Colonic mucosa (tissue), 4 donors: ENCODE measurements around the gene CTSL. TPM values are rescaled to one million over a fixed set of nuclear protein-coding genes. Genes with fewer than 3 reads are reported as not detected.

Experiments
- DNase-seq: peaks from one replicate; pipeline ENCODE4 v3.0.0-alpha.2; 2020
- H3K27ac ChIP-seq: fragments of 200-600 bp; one replicate; pipeline ENCODE4 v1.8.0; 2021
- H3K27me3 ChIP-seq: fragments of 200-600 bp; one replicate; pipeline ENCODE4 v1.8.0; 2021
- H3K36me3 ChIP-seq: fragments of 200-600 bp; one replicate; pipeline ENCODE4 v1.8.0; 2021
- H3K4me1 ChIP-seq: fragments of 200-600 bp; one replicate; pipeline ENCODE4 v1.8.0; 2021; ENCODE audit warnings: mild to moderate bottlenecking
- H3K4me3 ChIP-seq: fragments of 200-600 bp; one replicate; pipeline ENCODE4 v1.8.0; 2021
- H3K9ac ChIP-seq, 2 donors: one replicate each; pipeline ENCODE4 v1.7.0; 2013; ENCODE audit warnings: control low read depth in 2 of 2, low read depth in 2 of 2, low read length in 2 of 2
- H3K9me3 ChIP-seq: fragments of 200-600 bp; one replicate; pipeline ENCODE4 v1.8.0; 2021
- CTCF ChIP-seq: fragments of 200-600 bp; IDR thresholded peaks from one replicate; pipeline ENCODE4 v1.8.0; 2022; ENCODE audit warnings: antibody characterized with exemption, mild to moderate bottlenecking
- intact Hi-C: fragments of 100-400 bp; cut with DNase I; formaldehyde crosslinking; loops from one replicate; pipeline ENCODE4 v1.14.1; 2022
- total RNA-seq, 2 donors: library from RNA; stranded (reverse); fragmentation: NEBNext Ultra II Directional in 1 of 2; extraction: Animal tissue kit (Norgen Biotek cat#: 25700) in 1 of 2; gene quantifications; one replicate each; pipeline ENCODE4 v1.2.1, GENCODE V29; 2021
- donor health status: healthy.
- donor health status: DM: no; HTN: no; CAD: no.
- donor health status: DM: no; HTN: no; CAD: no.

The CTSL gene
- total RNA-seq, 2 donors from 2014 or later, result 32.1 to 69.9 TPM

- Histone ChIP-seq H3K9me3 (no peaks in the 10 kb centered on the region), H3K4me3 (no peak overlapping the region), H3K9ac (no peak overlapping the region), H3K27me3 (no peaks in the 10 kb centered on the region), H3K27ac (no peak overlapping the region), H3K4me1 (no peaks in the 10 kb centered on the region), H3K36me3 (no peaks in the 10 kb centered on the region)
- DNase-seq, result no peak
- TF ChIP-seq CTCF, result no peak
- intact Hi-C loops, result loop anchor here (5.0 to 10.0 kb wide), 2 partner anchors 203 to 361 kb away; partner anchors contain the start of gene SPATA31E1
Observed at GRCh38 chr9:87681271-87682061, 44.5 kb upstream of the CTSL start.

GRCh38 chr9:87682085-87682484, 43.8 kb upstream of the CTSL start:
- intact Hi-C loops, result loop anchor here (5.0 to 10.0 kb wide), 2 partner anchors 203 to 360 kb away; partner anchors contain the start of gene SPATA31E1

GRCh38 chr9:87682618-87683017, 43.3 kb upstream of the CTSL start:
- Histone ChIP-seq H3K4me1 (no peaks in the 10 kb centered on the region), H3K9ac (no peak overlapping the region), H3K4me3 (no peak overlapping the region), H3K36me3 (no peaks in the 10 kb centered on the region), H3K27me3 (no peaks in the 10 kb centered on the region), H3K9me3 (no peaks in the 10 kb centered on the region), H3K27ac (no peak overlapping the region)
- no peak for TF ChIP-seq CTCF
- no peak for DNase-seq
- intact Hi-C loops, result loop anchor here (5.0 to 10.0 kb wide), 2 partner anchors 202 to 360 kb away; partner anchors contain the start of gene SPATA31E1

More at GRCh38 chr9:87682085-87682484, 43.8 kb upstream of the CTSL start:
- Histone ChIP-seq H3K4me3 (no peak overlapping the region), H3K27me3 (no peaks in the 10 kb centered on the region), H3K27ac (no peak overlapping the region), H3K9ac (no peak overlapping the region), H3K9me3 (no peaks in the 10 kb centered on the region), H3K4me1 (no peaks in the 10 kb centered on the region), H3K36me3 (no peaks in the 10 kb centered on the region)
- DNase-seq, result no peak
- no peak for TF ChIP-seq CTCF

GRCh38 chr9:87683751-87684626, 41.9 kb upstream of the CTSL start:
- intact Hi-C loops, result loop anchor here (5.0 to 10.0 kb wide), 2 partner anchors 201 to 358 kb away; partner anchors contain the start of gene SPATA31E1

More at GRCh38 chr9:87683751-87684626, 41.9 kb upstream of the CTSL start:
- H3K27me3 ChIP-seq, result no peaks in the 10 kb centered on the region
- no peaks in the 10 kb centered on the region for H3K4me1 ChIP-seq
- no peaks in the 10 kb centered on the region for H3K9me3 ChIP-seq
- DNase-seq, result no peak
- H3K36me3 ChIP-seq, result no peaks in the 10 kb centered on the region
- no peak overlapping the region for H3K27ac ChIP-seq
- no peak overlapping the region for H3K4me3 ChIP-seq
- no peak overlapping the region for H3K9ac ChIP-seq
- no peak for TF ChIP-seq CTCF
